Omental fat pad (tissue), 4 donors: Measurements from ENCODE around the gene GRID1. TPM values are rescaled to one million over a fixed set of nuclear protein-coding genes. Genes with fewer than 3 reads are reported as not detected.

Experiments
- ATAC-seq: fragments of 150-250 bp; one replicate; pipeline ENCODE4 v1.9.1; 2016; ENCODE audit warnings: mild to moderate bottlenecking, moderate library complexity; ENCODE audit not compliant: low FRiP score
- DNase-seq: peaks from one replicate; pipeline ENCODE4 v3.0.0-alpha.2; 2019; ENCODE audit warnings: low spot score
- CTCF ChIP-seq, 3 donors: fragments of 450-650 bp; IDR thresholded peaks; one replicate each; pipeline ENCODE4 v1.5.1; 2016 to 2017; ENCODE audit warnings: antibody characterized with exemption in 3 of 3, mild to moderate bottlenecking in 3 of 3, moderate library complexity in 2 of 3
- total RNA-seq, 4 donors: library from RNA; depleted of rRNA; stranded (reverse); fragments of >200 nt; gene quantifications; one replicate each; pipeline ENCODE4 v1.1.0, GENCODE V29; 2016

Gene GRID1
- total RNA-seq, 4 donors from 2014 or later, result 1.5 to 3.5 (median 2.4) TPM

- DNase-seq (no peak), ATAC-seq (no peak)
- TF ChIP-seq CTCF (IDR thresholded peaks at IDR 0.05), result no peak
Observed at GRCh38 chr10:86253091-86254072, 113.2 kb downstream of the GRID1 start.

GRCh38 chr10:86252556-86252955, 114.0 kb downstream of the GRID1 start:
- DNase-seq (no peak), ATAC-seq (no peak)
- TF ChIP-seq CTCF (IDR thresholded peaks at IDR 0.05), result no peak

- no peak for TF ChIP-seq CTCF (IDR thresholded peaks at IDR 0.05)
- no peak for DNase-seq
- ATAC-seq, result no peak
Observed at GRCh38 chr10:86252079-86252478, 114.5 kb downstream of the GRID1 start.

- DNase-seq, result no peak
- ATAC-seq, result no peak
- no peak for TF ChIP-seq CTCF (IDR thresholded peaks at IDR 0.05)
Observed at GRCh38 chr10:86251426-86251825, 115.2 kb downstream of the GRID1 start.

GRCh38 chr10:86250399-86250798, 116.2 kb downstream of the GRID1 start:
- DNase-seq (no peak), ATAC-seq (no peak)
- TF ChIP-seq CTCF (IDR thresholded peaks at IDR 0.05), result no peak

GRCh38 chr10:86249794-86250193, 116.8 kb downstream of the GRID1 start:
- ATAC-seq, result no peak
- DNase-seq, result no peak
- no peak for TF ChIP-seq CTCF (IDR thresholded peaks at IDR 0.05)

GRCh38 chr10:86248062-86248461, 118.5 kb downstream of the GRID1 start:
- ATAC-seq (no peak), DNase-seq (no peak)
- no peak for TF ChIP-seq CTCF (IDR thresholded peaks at IDR 0.05)
